ENCODE results near the gene NPFFR1.

Gene NPFFR1

GRCh38 chr10:70321233-70321632, 37.4 kb upstream of the NPFFR1 start:
- no peak overlapping the region for H3K9ac ChIP-seq (ENCODE audit: insufficient read length, low read depth)
- DNase-seq (ENCODE audit: low read depth, low spot score) = no peak
- peaks cover 7% of the 10 kb centered on the region for H3K4me1 ChIP-seq (ENCODE audit: insufficient read depth, insufficient read length)
- H3K36me3 ChIP-seq (ENCODE audit: insufficient read depth, insufficient read length, low read length) = no peaks in the 10 kb centered on the region
- no peaks in the 10 kb centered on the region for H3K27me3 ChIP-seq (ENCODE audit: insufficient read depth, insufficient read length)
- no peaks in the 10 kb centered on the region for H3K9me3 ChIP-seq (ENCODE audit: insufficient read depth, low read length)
- TF ChIP-seq YY1 (IDR thresholded peaks at IDR 0.05; ENCODE audit: insufficient read depth, insufficient read length) (no peak), SUZ12 (IDR thresholded peaks at IDR 0.05; ENCODE audit: extremely low read depth, insufficient read depth, insufficient read length) (no peak), ZNF274 (IDR thresholded peaks at IDR 0.05; ENCODE audit: low read depth, low read length) (no peak)
- no peak overlapping the region for H3K4me3 ChIP-seq (ENCODE audit: insufficient read length, low read depth)

GRCh38 chr10:70320751-70321150, 36.9 kb upstream of the NPFFR1 start:
- no peaks in the 10 kb centered on the region for H3K9me3 ChIP-seq (ENCODE audit: insufficient read depth, low read length)
- TF ChIP-seq SUZ12 (IDR thresholded peaks at IDR 0.05; ENCODE audit: extremely low read depth, insufficient read depth, insufficient read length) = no peak
- no peak for TF ChIP-seq YY1 (IDR thresholded peaks at IDR 0.05; ENCODE audit: insufficient read depth, insufficient read length)
- no peak for TF ChIP-seq ZNF274 (IDR thresholded peaks at IDR 0.05; ENCODE audit: low read depth, low read length)
- H3K4me1 ChIP-seq (ENCODE audit: insufficient read depth, insufficient read length) = peaks cover 7% of the 10 kb centered on the region
- H3K36me3 ChIP-seq (ENCODE audit: insufficient read depth, insufficient read length, low read length) = no peaks in the 10 kb centered on the region
- H3K4me3 ChIP-seq (ENCODE audit: insufficient read length, low read depth) = no peak overlapping the region
- no peaks in the 10 kb centered on the region for H3K27me3 ChIP-seq (ENCODE audit: insufficient read depth, insufficient read length)
- no peak for DNase-seq (ENCODE audit: low read depth, low spot score)
- H3K9ac ChIP-seq (ENCODE audit: insufficient read length, low read depth) = no peak overlapping the region

GRCh38 chr10:70319824-70320223, 36.0 kb upstream of the NPFFR1 start:
- Histone ChIP-seq H3K9me3 (ENCODE audit: insufficient read depth, low read length) (no peaks in the 10 kb centered on the region), H3K9ac (ENCODE audit: insufficient read length, low read depth) (no peak overlapping the region), H3K36me3 (ENCODE audit: insufficient read depth, insufficient read length, low read length) (no peaks in the 10 kb centered on the region), H3K4me3 (ENCODE audit: insufficient read length, low read depth) (no peak overlapping the region), H3K27me3 (ENCODE audit: insufficient read depth, insufficient read length) (no peaks in the 10 kb centered on the region), H3K4me1 (ENCODE audit: insufficient read depth, insufficient read length) (peaks cover 5% of the 10 kb centered on the region)
- DNase-seq (ENCODE audit: low read depth, low spot score) = no peak
- no peak for TF ChIP-seq YY1 (IDR thresholded peaks at IDR 0.05; ENCODE audit: insufficient read depth, insufficient read length)
- TF ChIP-seq SUZ12 (IDR thresholded peaks at IDR 0.05; ENCODE audit: extremely low read depth, insufficient read depth, insufficient read length) = no peak
- no peak for TF ChIP-seq ZNF274 (IDR thresholded peaks at IDR 0.05; ENCODE audit: low read depth, low read length)

GRCh38 chr10:70319183-70319582, 35.4 kb upstream of the NPFFR1 start:
- Histone ChIP-seq H3K36me3 (ENCODE audit: insufficient read depth, insufficient read length, low read length) (no peaks in the 10 kb centered on the region), H3K4me3 (ENCODE audit: insufficient read length, low read depth) (no peak overlapping the region), H3K9me3 (ENCODE audit: insufficient read depth, low read length) (no peaks in the 10 kb centered on the region), H3K4me1 (ENCODE audit: insufficient read depth, insufficient read length) (peaks cover 2% of the 10 kb centered on the region), H3K27me3 (ENCODE audit: insufficient read depth, insufficient read length) (no peaks in the 10 kb centered on the region), H3K9ac (ENCODE audit: insufficient read length, low read depth) (no peak overlapping the region)
- no peak for DNase-seq (ENCODE audit: low read depth, low spot score)
- no peak for TF ChIP-seq YY1 (IDR thresholded peaks at IDR 0.05; ENCODE audit: insufficient read depth, insufficient read length)
- TF ChIP-seq ZNF274 (IDR thresholded peaks at IDR 0.05; ENCODE audit: low read depth, low read length) = no peak
- no peak for TF ChIP-seq SUZ12 (IDR thresholded peaks at IDR 0.05; ENCODE audit: extremely low read depth, insufficient read depth, insufficient read length)

GRCh38 chr10:70317943-70318318, 34.1 kb upstream of the NPFFR1 start:
- no peak overlapping the region for H3K9ac ChIP-seq (ENCODE audit: insufficient read length, low read depth)
- no peak overlapping the region for H3K4me3 ChIP-seq (ENCODE audit: insufficient read length, low read depth)
- H3K36me3 ChIP-seq (ENCODE audit: insufficient read depth, insufficient read length, low read length) = no peaks in the 10 kb centered on the region
- H3K9me3 ChIP-seq (ENCODE audit: insufficient read depth, low read length) = no peaks in the 10 kb centered on the region
- H3K4me1 ChIP-seq (ENCODE audit: insufficient read depth, insufficient read length) = no peaks in the 10 kb centered on the region
- DNase-seq (ENCODE audit: low read depth, low spot score) = no peak
- H3K27me3 ChIP-seq (ENCODE audit: insufficient read depth, insufficient read length) = no peaks in the 10 kb centered on the region
- TF ChIP-seq SUZ12 (IDR thresholded peaks at IDR 0.05; ENCODE audit: extremely low read depth, insufficient read depth, insufficient read length) = no peak
- TF ChIP-seq YY1 (IDR thresholded peaks at IDR 0.05; ENCODE audit: insufficient read depth, insufficient read length) = no peak
- TF ChIP-seq ZNF274 (IDR thresholded peaks at IDR 0.05; ENCODE audit: low read depth, low read length) = no peak

GRCh38 chr10:70317272-70317942, 33.6 kb upstream of the NPFFR1 start:
- Histone ChIP-seq H3K9ac (ENCODE audit: insufficient read length, low read depth) (no peak overlapping the region), H3K27me3 (ENCODE audit: insufficient read depth, insufficient read length) (no peaks in the 10 kb centered on the region), H3K4me1 (ENCODE audit: insufficient read depth, insufficient read length) (no peaks in the 10 kb centered on the region), H3K36me3 (ENCODE audit: insufficient read depth, insufficient read length, low read length) (no peaks in the 10 kb centered on the region), H3K9me3 (ENCODE audit: insufficient read depth, low read length) (no peaks in the 10 kb centered on the region), H3K4me3 (ENCODE audit: insufficient read length, low read depth) (no peak overlapping the region)
- no peak for TF ChIP-seq ZNF274 (IDR thresholded peaks at IDR 0.05; ENCODE audit: low read depth, low read length)
- no peak for TF ChIP-seq SUZ12 (IDR thresholded peaks at IDR 0.05; ENCODE audit: extremely low read depth, insufficient read depth, insufficient read length)
- no peak for TF ChIP-seq YY1 (IDR thresholded peaks at IDR 0.05; ENCODE audit: insufficient read depth, insufficient read length)
- no peak for DNase-seq (ENCODE audit: low read depth, low spot score)

- no peak overlapping the region for H3K9ac ChIP-seq (ENCODE audit: insufficient read length, low read depth)
- H3K36me3 ChIP-seq (ENCODE audit: insufficient read depth, insufficient read length, low read length) = no peaks in the 10 kb centered on the region
- H3K4me3 ChIP-seq (ENCODE audit: insufficient read length, low read depth) = no peak overlapping the region
- no peaks in the 10 kb centered on the region for H3K4me1 ChIP-seq (ENCODE audit: insufficient read depth, insufficient read length)
- H3K9me3 ChIP-seq (ENCODE audit: insufficient read depth, low read length) = no peaks in the 10 kb centered on the region
- H3K27me3 ChIP-seq (ENCODE audit: insufficient read depth, insufficient read length) = no peaks in the 10 kb centered on the region
- no peak for TF ChIP-seq ZNF274 (IDR thresholded peaks at IDR 0.05; ENCODE audit: low read depth, low read length)
- TF ChIP-seq YY1 (IDR thresholded peaks at IDR 0.05; ENCODE audit: insufficient read depth, insufficient read length) = no peak
- no peak for TF ChIP-seq SUZ12 (IDR thresholded peaks at IDR 0.05; ENCODE audit: extremely low read depth, insufficient read depth, insufficient read length)
- no peak for DNase-seq (ENCODE audit: low read depth, low spot score)
Measured at GRCh38 chr10:70315815-70316214, 32.0 kb upstream of the NPFFR1 start.
